Psoas muscle (tissue), 8 donors: ENCODE results near the gene REC8. TPM values are rescaled to one million over a fixed set of nuclear protein-coding genes. Genes with fewer than 3 reads are reported as not detected.

ENCODE experiments used
- ATAC-seq, 4 donors: fragments of 200-7000 bp; cut with Tn5 transposase; one replicate each; pipeline ENCODE4 v1.9.1; 2020; ENCODE audit warnings: moderate library complexity in 3 of 4, mild to moderate bottlenecking in 2 of 4
- DNase-seq, 2 donors: peaks; one replicate each; pipeline ENCODE4 v3.0.0-alpha.2; 2020
- H3K27ac ChIP-seq: fragments of 200-600 bp; one replicate; pipeline ENCODE4 v1.8.0; 2022
- H3K27me3 ChIP-seq, 3 donors: fragments of 200-600 bp in 1 of 3; one replicate each; pipeline versions ENCODE4 v1.6.1 to v1.8.0; 2013 to 2022; ENCODE audit warnings: low read length in 2 of 3, mild to moderate bottlenecking in 2 of 3, moderate library complexity in 1 of 3; ENCODE audit not compliant: insufficient read depth in 3 of 3
- H3K36me3 ChIP-seq, 2 donors: fragments of 200-600 bp in 1 of 2; one replicate each; pipeline versions ENCODE4 v1.6.1 to v1.8.0; 2013 to 2022; ENCODE audit warnings: low read depth in 1 of 2, mild to moderate bottlenecking in 1 of 2, moderate library complexity in 1 of 2; ENCODE audit not compliant: insufficient read depth in 1 of 2
- H3K4me1 ChIP-seq: fragments of 200-600 bp; one replicate; pipeline ENCODE4 v1.8.0; 2022
- H3K4me3 ChIP-seq: fragments of 200-600 bp; one replicate; pipeline ENCODE4 v1.8.0; 2022; ENCODE audit warnings: mild to moderate bottlenecking
- H3K9me3 ChIP-seq: fragments of 200-600 bp; one replicate; pipeline ENCODE4 v1.8.0; 2022
- WGBS, 3 donors: extraction: QIAGEN DNeasy Blood & Tissue Kit; methylation state at CpG; one replicate each; pipeline versions ENCODE4 v1.1.6 to v1.1.7; 2013; 5-methylcytosine and 5-hydroxymethylcytosine counted together
- intact Hi-C, 2 donors: fragments of 100-400 bp; cut with DNase I; formaldehyde crosslinking; loops; one replicate each; pipeline versions ENCODE4 v1.11.0 to v1.14.2; 2022
- polyA plus RNA-seq, 3 donors: library from polyadenylated mRNA; stranded (reverse); fragments of 200-250 nt; gene quantifications; one replicate each; pipeline ENCODE4 v1.2.3, GENCODE V29; 2013
- total RNA-seq, 4 donors: library from RNA; stranded (reverse); fragmentation: NEBNext Ultra II Directional in 2 of 4; extraction: Animal tissue kit (Norgen Biotek cat#: 25700) in 2 of 4; gene quantifications; one replicate each; pipeline versions ENCODE4 v1.2.1 to v1.2.4, GENCODE V29; 2021 to 2023
- TF ChIP-seq, protein P1 (sequence below): fragments of 200-600 bp; IDR thresholded peaks from one replicate; pipeline ENCODE4 v1.8.0; 2022; ENCODE audit warnings: antibody characterized with exemption
- donor health status: healthy with polysubstance abuse.
- donor health status: DM: no; HTN: no; CAD: no; lungs with moderate emphysema.
- donor health status: Bipolar disorder and iron deficiency.
- donor health status: healthy.
- donor health status: DM: yes; HTN: yes; CAD: no.
- donor health status: DM: no; HTN: no; CAD: no.
- donor health status: DM: no; HTN: no; CAD: no.
- donor health status: DM: yes; HTN: yes; CAD: no.

Gene REC8
- total and polyA plus RNA-seq, 7 donors = 0.13 to 1.6 (median 1.2) TPM

DNA sequence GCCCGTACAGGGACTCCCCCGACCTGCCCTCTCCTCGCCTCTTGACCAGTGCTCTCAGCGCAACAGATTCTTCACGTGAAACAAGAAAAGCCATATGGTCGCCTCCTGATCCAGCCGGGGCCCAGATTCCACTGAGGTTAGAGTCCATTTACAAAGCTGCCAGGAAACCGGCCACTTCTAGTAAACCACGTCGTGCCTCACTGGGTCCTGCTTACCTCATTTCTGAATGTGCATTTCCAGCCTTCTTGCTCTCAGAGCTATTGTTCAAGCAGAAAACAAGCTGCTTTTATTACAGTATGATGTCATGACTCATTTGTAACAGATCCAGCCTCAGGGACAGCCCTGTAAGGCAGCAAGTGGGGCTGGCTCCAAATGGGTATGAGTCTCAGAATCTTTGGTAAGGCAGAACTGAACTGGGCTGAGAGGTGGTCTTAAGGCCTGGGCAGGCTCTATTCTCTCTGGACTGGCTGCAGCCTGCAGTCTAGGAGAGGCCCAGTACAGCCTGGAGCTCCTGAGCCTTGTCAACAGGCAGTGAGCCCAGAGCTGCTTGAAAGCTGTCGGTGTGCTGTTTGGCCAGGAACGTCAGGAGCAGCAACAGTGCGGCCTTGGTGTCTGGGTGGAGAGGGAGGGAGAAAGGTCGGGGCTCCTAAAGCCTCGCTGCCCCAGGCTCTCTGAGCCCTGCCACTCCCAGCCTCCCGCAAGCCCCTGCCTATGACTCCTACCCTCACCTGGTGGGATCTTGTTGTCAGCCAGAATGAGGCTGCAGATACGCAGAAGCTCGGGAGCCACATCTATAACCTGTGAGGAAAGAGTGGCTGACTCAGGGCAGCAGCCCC lies 8.3 kb downstream of the REC8 start:
- Histone ChIP-seq H3K9me3 (no peaks in the 10 kb centered on the region), H3K36me3 (peaks cover under 1 to 88% of the 10 kb centered on the region in 2 donors), H3K4me1 (peaks cover 20% of the 10 kb centered on the region), H3K27ac (peak overlapping the region; percentile 79), H3K27me3 (no peaks in the 10 kb centered on the region), H3K4me3 (no peak overlapping the region)
- 46 to 71% (median 61%) methylated on average over 18 of the region's 18 CpGs for WGBS, 3 donors
- DNase-seq (peak in 1 of 2 donors; percentile 43), ATAC-seq (peak; percentile 65 to 76 (median 70))
- TF ChIP-seq, protein P1, sequence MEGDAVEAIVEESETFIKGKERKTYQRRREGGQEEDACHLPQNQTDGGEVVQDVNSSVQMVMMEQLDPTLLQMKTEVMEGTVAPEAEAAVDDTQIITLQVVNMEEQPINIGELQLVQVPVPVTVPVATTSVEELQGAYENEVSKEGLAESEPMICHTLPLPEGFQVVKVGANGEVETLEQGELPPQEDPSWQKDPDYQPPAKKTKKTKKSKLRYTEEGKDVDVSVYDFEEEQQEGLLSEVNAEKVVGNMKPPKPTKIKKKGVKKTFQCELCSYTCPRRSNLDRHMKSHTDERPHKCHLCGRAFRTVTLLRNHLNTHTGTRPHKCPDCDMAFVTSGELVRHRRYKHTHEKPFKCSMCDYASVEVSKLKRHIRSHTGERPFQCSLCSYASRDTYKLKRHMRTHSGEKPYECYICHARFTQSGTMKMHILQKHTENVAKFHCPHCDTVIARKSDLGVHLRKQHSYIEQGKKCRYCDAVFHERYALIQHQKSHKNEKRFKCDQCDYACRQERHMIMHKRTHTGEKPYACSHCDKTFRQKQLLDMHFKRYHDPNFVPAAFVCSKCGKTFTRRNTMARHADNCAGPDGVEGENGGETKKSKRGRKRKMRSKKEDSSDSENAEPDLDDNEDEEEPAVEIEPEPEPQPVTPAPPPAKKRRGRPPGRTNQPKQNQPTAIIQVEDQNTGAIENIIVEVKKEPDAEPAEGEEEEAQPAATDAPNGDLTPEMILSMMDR = no peak
- intact Hi-C loops = no loop called here

DNA sequence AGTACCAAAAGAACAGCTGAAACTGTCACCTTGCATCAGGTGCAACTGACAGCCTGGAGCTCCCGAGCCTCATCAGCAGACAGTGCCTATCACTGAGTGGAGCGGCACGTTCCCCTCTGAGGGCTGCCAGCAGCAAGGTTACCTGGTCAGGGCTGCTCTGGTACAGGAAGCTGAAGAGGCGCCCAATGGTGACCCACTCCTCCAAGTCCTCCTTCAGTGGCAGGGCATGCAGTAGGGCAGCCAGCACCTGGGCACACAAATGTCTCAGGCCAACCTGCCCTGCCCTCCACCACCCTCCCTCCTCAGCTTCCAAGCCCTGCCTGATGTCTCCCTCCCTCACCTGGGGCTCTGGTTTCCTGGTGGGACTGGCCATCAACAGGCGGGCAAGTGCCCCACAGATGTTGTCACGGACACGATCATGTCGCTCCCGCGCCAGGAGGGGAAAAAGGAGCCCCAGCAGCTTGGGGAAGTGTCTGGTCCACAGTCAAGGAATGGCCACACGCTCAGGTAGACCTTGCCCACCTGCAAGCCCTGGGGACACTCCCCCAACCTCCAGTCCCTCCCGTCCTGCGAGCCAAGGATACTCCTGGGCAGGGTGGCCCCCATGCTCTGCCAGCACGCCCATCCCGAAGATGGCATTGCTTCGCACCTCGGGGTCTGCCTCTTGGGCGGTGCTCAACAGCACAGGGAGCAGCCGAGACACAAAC lies 9.6 kb downstream of the REC8 start:
- no peaks in the 10 kb centered on the region for H3K9me3 ChIP-seq
- H3K4me3 ChIP-seq = no peak overlapping the region
- TF ChIP-seq, protein P1 = no peak
- peaks cover 4 to 96% of the 10 kb centered on the region in 2 donors for H3K36me3 ChIP-seq
- ATAC-seq = no peak
- H3K4me1 ChIP-seq = peaks cover 20% of the 10 kb centered on the region
- WGBS, 3 donors = 88 to 89% (median 88%) methylated on average over 19 of the region's 19 CpGs
- DNase-seq = peak in 1 of 2 donors; percentile 46
- intact Hi-C loops = no loop called here
- H3K27me3 ChIP-seq = no peaks in the 10 kb centered on the region
- no peak overlapping the region for H3K27ac ChIP-seq

DNA sequence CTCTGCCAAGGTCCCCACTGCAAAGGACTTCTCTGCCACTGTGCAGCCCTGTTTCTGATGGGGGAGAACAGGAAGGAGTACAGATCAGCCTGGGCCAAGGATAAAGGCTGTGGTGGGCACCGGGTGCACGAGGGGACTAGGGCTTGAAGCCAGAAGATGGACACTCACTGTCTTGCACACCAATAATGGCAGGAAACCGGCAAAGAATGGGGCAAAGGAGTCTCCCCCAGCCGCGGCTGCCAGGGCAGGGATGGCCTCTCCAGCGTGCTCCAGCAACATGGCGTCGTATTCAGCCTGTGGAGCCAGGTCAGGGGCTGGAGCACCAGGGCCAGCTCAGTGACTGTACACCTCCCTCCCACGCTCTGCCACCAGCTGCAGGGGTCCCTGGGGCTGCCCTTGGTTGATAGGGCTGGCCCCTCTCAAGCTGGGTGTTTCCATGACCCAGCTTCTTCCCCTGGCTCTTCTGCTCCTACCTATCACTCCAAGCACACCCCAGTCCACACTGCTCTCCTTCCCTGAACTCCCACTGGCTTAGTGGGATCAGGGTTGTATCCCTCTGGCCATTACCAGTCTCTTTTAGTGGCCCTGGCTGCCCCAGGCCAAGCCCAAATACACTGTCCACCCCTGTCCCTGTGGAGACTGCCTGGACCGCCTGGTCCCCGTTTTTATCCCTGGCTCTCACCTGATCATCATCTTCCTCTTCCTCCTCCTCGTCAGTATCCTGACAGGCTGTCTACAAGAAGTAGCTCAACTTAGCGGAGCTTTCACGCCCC lies 10.4 kb downstream of the REC8 start:
- H3K4me3 ChIP-seq = no peak overlapping the region
- TF ChIP-seq, protein P1 = no peak
- H3K36me3 ChIP-seq = peaks cover 6 to 94% of the 10 kb centered on the region in 2 donors
- no peak for ATAC-seq
- H3K27me3 ChIP-seq = no peaks in the 10 kb centered on the region
- peak in 1 of 2 donors; percentile 32 for DNase-seq
- H3K9me3 ChIP-seq = no peaks in the 10 kb centered on the region
- H3K4me1 ChIP-seq = peaks cover 25% of the 10 kb centered on the region
- no peak overlapping the region for H3K27ac ChIP-seq
- WGBS, 3 donors = 86 to 88% (median 87%) methylated on average over 14 of the region's 14 CpGs
- intact Hi-C loops = no loop called here

DNA sequence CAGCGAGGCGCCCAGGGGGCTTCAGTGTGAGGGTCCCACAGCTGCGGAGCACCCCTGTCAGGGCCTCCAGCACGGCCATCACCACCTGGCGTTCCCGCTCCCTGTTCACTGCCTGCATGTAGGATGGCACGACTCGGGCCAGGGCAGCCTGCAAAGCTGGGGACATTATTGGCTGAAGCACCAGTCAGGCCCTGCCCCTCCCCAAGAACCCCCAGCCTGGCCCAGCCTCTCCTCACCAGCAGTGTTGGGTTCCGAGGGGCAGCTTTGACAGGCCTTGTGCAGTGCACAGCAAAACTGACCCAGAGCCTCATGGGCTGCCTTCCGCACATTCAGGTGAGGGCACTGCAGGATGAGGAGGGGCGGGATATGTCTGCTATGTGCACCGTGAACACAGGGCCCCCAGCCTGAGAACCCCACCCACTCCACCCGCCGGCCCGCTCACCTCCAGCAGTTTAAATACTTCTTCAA lies 11.2 kb downstream of the REC8 start:
- Histone ChIP-seq H3K4me1 (peaks cover 32% of the 10 kb centered on the region), H3K9me3 (no peaks in the 10 kb centered on the region), H3K36me3 (peaks cover 6 to 90% of the 10 kb centered on the region in 2 donors), H3K27me3 (no peaks in the 10 kb centered on the region), H3K4me3 (no peak overlapping the region), H3K27ac (no peak overlapping the region)
- DNase-seq (peak in 1 of 2 donors; percentile 38), ATAC-seq (no peak)
- intact Hi-C loops = no loop called here
- WGBS, 3 donors = 91 to 92% (median 91%) methylated on average over 14 to 15 of the region's 15 CpGs
- TF ChIP-seq, protein P1 = no peak
